ENCODE measurements around the gene TMEM151A.
A peak's percentile ranks its signal among the peaks of the same experiment; 100 is the strongest.

The TMEM151A gene

DNA sequence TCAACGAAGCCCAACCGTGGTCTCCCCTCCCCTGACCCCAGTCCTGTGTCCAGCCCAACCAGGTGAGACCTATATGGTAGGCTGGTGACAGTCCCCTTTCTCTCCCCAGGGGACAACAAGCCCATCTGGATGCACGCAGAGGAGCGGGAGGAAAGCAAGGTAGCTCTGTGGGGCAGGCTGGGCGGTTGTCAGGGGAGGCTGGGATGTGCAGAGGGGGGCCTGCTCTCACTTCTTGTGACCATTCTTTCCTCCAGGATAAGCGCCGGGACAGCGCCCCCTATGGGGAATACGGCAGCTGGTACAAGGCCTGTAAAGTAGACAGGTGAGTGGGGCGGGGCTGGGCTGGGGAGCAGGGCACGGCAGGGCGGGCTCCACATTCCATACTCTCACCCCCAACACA, 26.8 kb upstream of the TMEM151A start:
- Mint-ChIP-seq H3K36me3 (ENCODE audit: low read depth) (peaks cover 16% of the 10 kb centered on the region), H3K4me3 (no peak overlapping the region), H3K9me3 (no peaks in the 10 kb centered on the region), H3K4me1 (peaks cover 22% of the 10 kb centered on the region), H3K27ac (no peak overlapping the region), H3K27me3 (ENCODE audit: low read depth, poor library complexity) (no peaks in the 10 kb centered on the region)
- TF ChIP-seq, protein P1, sequence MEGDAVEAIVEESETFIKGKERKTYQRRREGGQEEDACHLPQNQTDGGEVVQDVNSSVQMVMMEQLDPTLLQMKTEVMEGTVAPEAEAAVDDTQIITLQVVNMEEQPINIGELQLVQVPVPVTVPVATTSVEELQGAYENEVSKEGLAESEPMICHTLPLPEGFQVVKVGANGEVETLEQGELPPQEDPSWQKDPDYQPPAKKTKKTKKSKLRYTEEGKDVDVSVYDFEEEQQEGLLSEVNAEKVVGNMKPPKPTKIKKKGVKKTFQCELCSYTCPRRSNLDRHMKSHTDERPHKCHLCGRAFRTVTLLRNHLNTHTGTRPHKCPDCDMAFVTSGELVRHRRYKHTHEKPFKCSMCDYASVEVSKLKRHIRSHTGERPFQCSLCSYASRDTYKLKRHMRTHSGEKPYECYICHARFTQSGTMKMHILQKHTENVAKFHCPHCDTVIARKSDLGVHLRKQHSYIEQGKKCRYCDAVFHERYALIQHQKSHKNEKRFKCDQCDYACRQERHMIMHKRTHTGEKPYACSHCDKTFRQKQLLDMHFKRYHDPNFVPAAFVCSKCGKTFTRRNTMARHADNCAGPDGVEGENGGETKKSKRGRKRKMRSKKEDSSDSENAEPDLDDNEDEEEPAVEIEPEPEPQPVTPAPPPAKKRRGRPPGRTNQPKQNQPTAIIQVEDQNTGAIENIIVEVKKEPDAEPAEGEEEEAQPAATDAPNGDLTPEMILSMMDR (IDR thresholded peaks at IDR 0.05), result peak; percentile 39
- DNase-seq, result peak; percentile 44

DNA sequence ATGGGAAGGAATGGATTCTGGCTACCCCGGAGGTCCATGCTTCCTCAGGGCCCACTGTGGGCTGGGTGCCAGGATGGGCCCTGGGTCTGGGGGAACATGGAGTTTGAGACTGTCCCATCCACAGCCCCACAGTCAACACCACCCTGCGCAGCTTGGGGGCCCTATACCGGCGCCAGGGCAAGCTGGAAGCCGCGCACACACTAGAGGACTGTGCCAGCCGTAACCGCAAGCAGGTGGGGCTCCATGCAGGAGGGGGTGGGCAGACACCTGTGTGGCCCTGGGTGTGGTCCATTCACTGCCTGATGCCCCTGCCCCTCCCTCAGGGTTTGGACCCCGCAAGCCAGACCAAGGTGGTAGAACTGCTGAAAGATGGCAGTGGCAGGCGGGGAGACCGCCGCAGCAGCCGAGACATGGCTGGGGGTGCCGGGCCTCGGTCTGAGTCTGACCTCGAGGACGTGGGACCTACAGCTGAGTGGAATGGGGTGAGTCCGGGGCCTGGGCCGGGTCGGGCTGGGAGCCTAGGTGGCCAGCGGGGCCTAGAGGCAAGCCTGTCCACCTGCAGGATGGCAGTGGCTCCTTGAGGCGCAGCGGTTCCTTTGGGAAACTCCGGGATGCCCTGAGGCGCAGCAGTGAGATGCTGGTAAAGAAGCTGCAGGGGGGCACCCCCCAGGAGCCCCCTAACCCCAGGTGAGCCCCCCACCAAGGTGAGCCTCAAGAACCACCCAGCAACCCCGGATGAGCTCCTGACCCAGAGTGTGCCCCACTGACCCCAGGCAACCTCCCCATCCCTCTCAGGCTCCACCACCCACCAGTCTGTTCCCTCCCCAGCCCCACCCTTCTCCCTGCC, 25.9 kb upstream of the TMEM151A start:
- DNase-seq, result no peak
- Mint-ChIP-seq H3K4me1 (peaks cover 25% of the 10 kb centered on the region), H3K27me3 (ENCODE audit: low read depth, poor library complexity) (no peaks in the 10 kb centered on the region), H3K9me3 (no peaks in the 10 kb centered on the region), H3K4me3 (no peak overlapping the region), H3K27ac (no peak overlapping the region), H3K36me3 (ENCODE audit: low read depth) (peaks cover 13% of the 10 kb centered on the region)
- TF ChIP-seq, protein P1 (IDR thresholded peaks at IDR 0.05), result no peak

DNA sequence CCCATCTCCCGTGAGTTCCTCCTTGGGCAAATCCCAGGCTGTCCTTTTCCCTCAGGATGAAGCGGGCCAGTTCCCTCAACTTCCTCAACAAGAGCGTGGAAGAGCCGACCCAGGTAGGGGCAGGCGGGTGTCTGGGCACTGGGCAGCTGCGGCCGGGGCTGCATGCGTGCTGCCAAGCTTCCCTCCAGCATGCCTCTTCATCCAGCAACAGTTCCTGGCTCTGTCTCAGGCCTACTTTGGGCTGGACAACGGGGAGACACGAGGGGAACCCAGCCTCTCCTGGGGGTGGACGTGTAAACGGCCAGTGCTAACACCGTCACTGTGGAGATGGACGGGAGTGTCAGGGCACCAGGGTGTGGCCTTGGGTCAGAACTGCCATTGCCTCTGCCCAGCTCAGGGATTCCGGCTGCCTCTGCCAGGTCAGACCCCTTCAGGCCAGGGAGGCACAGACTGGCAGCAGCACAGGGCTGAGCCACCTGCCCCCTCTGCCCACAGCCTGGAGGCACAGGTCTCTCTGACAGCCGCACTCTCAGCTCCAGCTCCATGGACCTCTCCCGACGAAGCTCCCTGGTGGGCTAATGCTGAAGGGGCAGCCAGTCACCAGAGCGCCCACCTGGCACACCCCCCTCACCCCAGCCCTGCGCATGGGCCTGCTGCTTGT, 25.2 kb upstream of the TMEM151A start:
- H3K4me1 Mint-ChIP-seq, result peaks cover 25% of the 10 kb centered on the region
- DNase-seq, result no peak
- peak overlapping the region; percentile 96 for H3K4me3 Mint-ChIP-seq
- H3K9me3 Mint-ChIP-seq, result no peaks in the 10 kb centered on the region
- no peak overlapping the region for H3K27ac Mint-ChIP-seq
- H3K36me3 Mint-ChIP-seq (ENCODE audit: low read depth), result peaks cover 15% of the 10 kb centered on the region
- H3K27me3 Mint-ChIP-seq (ENCODE audit: low read depth, poor library complexity), result no peaks in the 10 kb centered on the region
- TF ChIP-seq, protein P1 (IDR thresholded peaks at IDR 0.05), result no peak

DNA sequence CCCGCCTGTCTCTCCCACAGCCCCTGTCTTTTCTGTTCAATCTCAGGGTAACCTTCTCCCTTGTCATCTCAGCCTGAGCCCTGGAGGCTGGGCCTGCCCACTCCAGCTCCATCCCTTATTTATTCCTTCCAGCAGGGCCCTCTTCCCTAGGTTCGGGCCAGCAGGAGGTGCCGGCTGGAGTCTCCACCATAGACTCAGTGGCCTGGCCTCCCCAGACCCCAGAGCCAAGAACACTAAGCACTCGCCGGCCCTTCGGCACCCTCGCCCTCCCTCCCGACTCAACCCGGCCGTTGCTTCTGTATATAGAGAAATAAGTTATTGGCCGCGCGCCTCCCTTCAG, 24.7 kb upstream of the TMEM151A start:
- peak overlapping the region; percentile 96 for H3K4me3 Mint-ChIP-seq
- no peaks in the 10 kb centered on the region for H3K27me3 Mint-ChIP-seq (ENCODE audit: low read depth, poor library complexity)
- peaks cover 20% of the 10 kb centered on the region for H3K36me3 Mint-ChIP-seq (ENCODE audit: low read depth)
- DNase-seq, result no peak
- H3K9me3 Mint-ChIP-seq, result no peaks in the 10 kb centered on the region
- peaks cover 25% of the 10 kb centered on the region for H3K4me1 Mint-ChIP-seq
- TF ChIP-seq, protein P1 (IDR thresholded peaks at IDR 0.05), result no peak
- H3K27ac Mint-ChIP-seq, result peak overlapping the region; percentile 47

DNA sequence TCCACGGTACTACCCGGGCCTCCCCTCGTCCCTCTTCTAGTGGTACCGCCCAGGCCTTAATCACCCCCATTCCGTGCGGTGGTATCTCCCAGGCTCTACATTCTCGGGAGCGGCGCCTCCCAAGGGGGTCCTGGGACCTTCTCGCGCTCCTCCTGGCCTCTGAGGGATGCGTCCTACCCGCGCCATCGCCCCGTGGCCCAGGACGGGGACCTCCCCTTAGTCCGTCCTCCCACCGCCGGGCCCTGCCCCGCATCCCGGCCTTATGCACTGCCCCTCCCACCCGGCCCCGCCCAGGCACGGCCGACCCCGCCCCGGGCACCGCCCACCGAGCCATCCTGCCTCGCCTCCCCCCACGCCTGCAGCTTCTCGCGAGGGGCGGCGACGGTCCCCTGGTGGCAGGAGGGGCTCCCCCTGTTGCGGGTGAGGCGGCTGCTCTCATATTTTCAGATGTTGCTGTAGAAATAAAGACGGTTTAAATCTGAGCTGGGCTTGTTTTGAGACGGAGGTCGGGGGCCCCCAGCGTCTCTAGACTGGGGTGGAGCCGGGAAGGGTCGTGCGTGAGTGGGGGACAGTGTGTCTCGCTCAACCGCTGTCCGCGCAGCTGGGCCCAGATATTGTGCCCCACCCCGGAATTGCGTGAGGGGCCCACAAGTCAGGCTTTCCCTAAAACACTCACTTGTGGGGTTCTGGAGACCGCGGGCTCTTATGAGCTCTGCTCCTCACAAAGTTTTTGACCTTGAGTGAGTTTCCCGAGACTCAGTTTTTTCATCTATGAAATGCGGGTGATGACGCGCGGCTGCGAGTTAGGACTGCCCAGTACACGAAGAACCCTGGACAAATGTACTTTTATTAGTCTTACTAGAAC, 24.1 kb upstream of the TMEM151A start:
- peak; percentile 92 for DNase-seq
- TF ChIP-seq, protein P1 (IDR thresholded peaks at IDR 0.05), result no peak
- H3K27ac Mint-ChIP-seq, result peak overlapping the region; percentile 99
- H3K4me1 Mint-ChIP-seq, result peaks cover 25% of the 10 kb centered on the region
- no peaks in the 10 kb centered on the region for H3K27me3 Mint-ChIP-seq (ENCODE audit: low read depth, poor library complexity)
- peaks cover 26% of the 10 kb centered on the region for H3K36me3 Mint-ChIP-seq (ENCODE audit: low read depth)
- no peaks in the 10 kb centered on the region for H3K9me3 Mint-ChIP-seq
- peak overlapping the region; percentile 96 for H3K4me3 Mint-ChIP-seq

Data from nephron progenitor cell (in vitro differentiated cells).